NCI-H345 (cell line): ENCODE measurements around the gene NPAS1.

Experiments
- DNase-seq: peaks from one replicate; lab custom pipeline; 2025; lab: John Stamatoyannopoulos, UW

The NPAS1 gene, protein sequence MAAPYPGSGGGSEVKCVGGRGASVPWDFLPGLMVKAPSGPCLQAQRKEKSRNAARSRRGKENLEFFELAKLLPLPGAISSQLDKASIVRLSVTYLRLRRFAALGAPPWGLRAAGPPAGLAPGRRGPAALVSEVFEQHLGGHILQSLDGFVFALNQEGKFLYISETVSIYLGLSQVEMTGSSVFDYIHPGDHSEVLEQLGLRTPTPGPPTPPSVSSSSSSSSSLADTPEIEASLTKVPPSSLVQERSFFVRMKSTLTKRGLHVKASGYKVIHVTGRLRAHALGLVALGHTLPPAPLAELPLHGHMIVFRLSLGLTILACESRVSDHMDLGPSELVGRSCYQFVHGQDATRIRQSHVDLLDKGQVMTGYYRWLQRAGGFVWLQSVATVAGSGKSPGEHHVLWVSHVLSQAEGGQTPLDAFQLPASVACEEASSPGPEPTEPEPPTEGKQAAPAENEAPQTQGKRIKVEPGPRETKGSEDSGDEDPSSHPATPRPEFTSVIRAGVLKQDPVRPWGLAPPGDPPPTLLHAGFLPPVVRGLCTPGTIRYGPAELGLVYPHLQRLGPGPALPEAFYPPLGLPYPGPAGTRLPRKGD

DNA sequence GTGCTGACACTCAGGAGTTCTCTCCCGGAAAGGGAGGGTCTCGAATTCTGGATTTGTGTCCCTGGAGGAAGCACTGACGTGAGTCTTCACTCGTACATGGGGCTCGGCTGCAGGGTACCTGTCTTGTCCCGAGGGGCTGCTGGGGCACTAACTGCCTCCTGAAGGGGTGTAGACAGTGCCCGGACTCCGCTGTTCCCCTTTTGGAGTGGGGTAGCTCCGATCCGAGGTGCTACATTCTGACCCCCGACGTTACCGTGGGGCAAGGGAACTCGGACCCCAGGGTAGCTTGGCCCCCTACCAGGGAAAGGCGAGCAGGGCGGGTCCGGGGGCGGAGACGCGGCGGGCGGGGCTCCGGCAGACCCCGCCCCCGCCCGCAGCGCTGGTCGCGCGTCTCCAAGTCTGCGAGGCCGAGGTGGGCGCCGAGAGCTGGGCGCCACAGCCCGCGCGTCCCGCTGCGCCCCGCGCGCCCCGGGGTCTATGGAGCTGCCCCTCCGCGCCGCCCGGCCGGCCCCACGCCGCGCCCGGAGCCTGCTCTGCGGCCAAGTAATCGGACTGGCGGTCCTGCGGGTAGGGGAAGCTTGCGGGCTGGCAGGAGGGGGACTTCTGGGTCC is at the start of gene NPAS1:
NPAS1 (plus strand) TSS at position 407 of the 611 bp plus-strand sequence. CDS start 1,211 bp downstream, outside the sequence.
- DNase-seq: no peak

DNA sequence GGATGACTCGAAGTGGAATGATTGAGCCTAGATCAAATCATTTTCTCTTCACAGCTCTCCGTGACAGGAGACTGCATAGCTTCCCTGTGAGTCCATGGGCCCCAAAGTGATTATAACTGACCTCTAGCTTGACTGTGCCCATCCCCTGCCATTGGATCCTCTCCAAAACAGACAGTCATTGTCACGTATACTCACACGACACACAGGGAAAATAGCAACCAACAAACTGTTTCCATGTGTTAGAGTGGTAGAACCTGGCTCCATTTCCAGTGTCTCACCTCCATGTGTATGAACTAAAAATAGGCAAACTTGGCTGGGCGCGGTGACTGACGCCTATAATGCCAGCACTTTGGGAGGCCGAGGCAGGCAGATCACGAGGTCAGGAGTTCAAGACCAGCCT is 48.8 kb upstream of the NPAS1 start:
- DNase-seq: no peak

DNA sequence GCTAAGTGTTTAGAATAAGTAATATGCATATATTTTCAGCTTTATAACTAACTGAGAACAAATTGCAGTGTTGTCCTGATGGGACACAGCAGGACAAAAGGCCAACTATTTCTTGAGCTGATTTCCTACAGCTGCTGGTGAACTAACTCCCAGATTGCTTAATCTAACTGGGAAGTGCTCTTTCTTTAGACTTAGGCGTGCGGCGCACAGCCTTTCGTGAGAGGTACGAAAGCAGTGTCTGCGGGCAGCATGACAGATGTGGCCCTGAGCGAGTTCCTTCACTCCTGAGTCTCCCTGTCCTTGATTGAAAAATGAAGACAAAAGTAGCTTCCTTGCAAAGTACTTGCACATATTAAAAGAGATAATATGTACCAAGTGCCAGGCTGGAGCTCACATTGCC is 47.3 kb upstream of the NPAS1 start:
- no peak for DNase-seq

DNA sequence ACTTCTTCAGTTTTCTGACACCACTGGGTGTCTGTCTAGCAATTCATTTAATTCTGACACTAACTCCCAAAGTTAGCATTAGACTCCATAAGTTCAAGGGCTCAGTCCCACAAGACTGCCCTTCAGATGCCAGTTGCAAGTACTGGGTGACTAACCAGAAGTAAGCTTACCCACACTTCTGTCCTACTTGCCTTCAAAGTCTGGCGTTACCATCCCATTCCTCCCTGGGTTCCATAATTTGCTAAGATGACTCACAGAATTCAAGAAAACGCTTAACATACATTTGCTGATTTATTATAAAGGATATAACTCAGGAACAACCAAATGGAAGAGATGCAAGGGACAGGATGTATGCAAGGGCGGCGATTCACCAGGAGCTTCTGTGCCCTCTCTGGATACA is 45.5 kb upstream of the NPAS1 start:
- DNase-seq: no peak

DNA sequence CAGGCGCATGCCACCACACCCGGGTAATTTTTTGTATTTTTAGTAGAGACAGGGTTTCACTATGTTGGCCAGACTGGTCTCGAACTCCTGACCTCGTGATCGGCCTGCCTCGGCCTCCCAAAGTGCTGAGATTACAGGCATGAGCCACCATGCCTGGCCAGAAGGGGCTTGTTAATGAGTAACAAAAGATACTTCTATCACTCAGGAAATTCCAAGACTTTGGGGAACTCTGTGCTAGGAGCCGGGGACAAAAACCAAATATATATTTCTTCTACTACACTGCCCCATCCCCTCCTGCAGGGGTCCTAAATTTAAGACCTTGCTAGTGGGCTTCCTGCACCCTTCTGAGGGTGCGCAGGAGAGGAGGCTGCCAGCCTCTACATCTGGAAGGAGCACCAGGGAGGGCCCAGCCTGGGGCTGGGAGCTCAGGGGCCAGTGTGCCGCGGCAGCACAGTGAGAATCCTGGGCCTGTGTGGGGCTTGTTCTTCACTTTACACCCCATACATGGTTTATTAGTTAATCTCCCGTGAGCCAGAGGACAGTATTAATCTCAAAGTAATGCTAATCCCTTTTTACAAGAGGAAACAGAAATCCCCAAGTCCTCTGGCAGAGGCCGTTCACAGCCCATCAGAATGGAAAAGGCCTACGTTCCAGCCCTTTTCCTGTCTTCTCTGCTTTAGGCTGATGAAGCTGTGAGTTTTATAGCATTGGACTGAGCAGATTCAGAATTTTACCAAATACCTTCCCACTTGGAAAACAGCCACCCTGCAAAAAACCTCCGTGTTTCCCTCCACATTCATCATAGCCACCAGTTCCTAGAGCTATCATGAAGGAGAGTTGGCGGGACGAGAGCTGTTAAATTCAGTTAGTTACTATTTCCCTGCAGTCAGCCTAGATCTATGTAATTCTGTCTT is 44.4 kb upstream of the NPAS1 start:
- no peak for DNase-seq

DNA sequence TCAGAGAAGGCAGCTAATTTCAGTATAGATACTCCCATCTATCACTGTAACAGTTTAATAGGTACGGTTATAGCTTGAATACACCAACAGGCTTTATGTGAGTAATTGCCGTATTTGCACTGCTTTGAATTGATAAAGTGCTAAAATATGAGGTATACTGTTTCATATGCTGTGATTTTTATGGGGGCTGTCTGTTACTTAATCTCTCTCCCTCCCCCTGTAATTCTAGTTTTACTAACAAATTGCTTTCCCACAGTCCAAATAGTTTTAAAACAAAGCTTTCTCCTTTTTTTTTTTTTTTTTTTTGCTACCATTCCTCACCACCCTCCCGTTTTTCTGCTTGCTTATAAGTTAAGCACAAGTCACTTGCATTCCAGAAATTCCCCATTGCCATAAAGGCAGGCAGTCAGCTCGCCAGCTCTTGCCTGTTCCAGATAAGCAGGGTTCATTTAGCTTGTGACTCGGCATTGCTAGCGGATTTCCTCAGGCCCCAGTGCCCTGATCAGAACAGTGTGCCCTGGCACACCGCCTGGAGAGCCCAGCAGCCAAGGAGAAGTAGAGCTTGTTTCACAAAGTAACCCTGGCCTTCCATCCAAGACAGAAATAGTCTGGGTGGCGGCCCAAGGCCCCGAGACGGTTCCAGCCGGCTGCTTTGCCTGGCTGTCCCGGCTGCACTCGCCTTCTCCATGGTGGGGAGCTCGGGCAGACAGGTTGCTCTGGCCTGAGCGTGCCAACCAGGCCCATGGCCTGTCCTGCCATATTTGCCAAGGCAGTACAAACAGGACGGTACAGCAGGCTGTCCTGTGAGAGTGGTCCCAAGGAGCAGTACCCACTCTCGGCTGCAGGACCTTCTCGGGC is 43.5 kb upstream of the NPAS1 start:
- no peak for DNase-seq

DNA sequence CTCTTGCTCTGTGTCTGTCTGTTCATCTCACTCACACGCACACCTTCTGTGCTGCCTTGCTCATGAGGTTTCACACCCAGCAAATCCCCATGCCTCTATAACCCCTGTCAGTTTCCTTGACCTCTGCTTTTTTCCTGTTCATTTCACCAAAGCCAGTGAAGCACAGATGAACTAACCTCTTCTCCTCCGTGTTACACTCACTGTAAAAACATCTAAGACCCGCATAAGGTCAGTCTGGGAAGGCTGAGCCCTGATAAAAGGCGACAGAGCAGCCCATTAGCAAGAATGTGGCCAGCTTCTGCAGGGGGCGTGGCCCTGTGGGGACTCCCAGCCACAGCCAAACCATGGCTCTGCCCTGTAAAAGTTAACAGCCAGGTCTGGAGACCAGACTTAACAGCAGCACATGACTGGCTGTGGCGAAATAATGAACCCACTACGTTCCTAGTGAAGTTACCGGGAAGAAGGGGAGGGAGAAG is 42.8 kb upstream of the NPAS1 start:
- DNase-seq: no peak

DNA sequence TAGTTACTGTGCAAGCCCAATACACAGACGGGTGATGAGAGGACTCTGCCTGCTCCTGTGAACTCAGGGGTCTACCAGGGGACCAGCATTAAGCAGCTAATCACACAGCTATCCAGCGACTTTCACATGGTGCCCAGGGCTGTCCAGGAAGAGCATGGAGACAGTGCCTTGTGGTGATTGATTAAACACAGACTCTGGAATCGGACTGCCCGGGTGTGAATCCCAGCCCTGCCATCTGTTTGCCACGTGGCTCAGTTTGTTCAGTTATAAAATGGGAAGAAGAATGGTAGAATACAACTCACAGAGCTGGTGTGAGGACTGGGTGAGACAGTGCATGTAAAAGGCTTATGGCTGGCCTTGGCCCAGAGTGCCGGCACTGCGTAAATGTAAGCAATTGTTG is 42.1 kb upstream of the NPAS1 start:
- DNase-seq: no peak

DNA sequence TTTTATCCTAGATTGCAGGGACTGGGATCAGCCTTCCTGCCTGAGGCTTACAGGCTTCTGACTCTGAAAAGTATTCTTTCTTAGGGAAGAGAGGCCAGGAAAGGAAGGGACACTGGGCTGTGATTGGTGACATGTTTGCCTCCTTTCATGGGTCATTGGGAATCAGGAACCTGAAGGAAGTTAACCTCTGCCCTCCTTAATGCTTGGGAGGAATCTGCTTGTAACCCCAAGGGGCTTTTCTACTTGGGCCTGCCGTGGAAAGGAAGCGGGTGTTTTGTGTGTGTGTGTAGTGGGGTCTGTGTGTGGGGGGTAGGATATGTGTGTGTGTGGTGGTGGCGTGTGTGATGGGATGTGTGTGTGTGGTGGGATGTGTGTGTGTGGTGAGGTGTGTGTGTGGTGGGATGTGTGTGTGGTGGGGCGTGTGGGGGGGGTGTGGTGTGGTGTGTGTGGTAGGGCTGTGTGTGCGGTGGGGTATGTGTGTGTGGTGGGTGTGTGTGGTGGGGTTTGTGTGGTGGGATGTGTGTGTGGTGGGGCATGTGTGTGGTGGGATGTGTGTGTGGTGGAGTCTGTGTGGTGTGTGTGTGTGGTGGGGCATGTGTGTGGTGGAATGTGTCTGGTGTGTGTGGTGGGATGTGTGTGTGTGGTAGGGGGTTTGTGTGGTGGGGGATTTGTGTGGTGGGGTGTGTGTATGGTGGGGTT is 41.3 kb upstream of the NPAS1 start:
- DNase-seq: no peak

DNA sequence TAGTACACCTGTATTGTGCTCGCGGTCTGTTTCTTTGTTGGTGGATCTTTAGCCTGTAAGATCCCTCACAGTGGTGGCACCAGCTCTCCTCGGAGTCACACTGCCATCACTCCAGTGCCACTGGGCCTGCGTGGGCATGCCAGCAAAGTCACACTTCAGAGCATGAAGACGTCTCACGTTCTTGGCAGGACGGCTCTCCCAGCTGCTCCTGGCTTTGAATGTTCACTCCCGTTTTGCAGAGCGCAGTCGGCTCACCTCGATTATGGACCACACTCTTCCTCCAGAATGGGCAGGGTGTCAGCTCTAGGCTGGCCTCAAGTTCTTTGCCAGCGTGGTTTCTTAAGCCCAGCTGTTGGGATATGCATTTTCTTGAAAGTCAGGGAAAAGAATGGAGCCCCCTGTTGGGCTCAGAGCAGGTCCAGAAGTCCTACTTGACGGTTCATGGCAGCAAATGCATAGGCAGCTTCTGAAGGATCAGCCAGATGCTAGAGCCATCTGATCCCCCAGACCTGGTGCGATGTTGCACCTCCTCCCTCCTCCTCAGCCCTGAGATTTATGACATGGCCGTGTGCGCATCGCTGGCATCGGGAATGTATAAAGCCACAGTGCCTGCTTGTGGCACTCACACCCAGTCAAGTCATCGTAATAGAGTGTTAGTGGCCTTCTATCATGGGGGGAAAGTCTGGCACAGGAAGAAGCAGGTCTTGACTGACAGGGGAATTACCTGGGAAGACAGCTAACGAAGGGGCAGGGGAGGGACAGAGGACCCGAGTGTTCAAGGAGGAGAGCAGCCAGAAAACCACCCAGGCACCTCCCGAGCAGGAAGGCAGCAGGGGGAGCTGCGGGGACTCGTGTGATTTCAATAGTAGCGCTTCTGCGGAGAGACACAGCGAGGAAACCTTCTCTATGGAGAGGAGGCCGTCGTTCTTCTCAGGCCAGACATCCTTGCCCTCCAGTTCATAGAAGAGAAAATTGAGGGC is 40.2 kb upstream of the NPAS1 start:
- no peak for DNase-seq

DNA sequence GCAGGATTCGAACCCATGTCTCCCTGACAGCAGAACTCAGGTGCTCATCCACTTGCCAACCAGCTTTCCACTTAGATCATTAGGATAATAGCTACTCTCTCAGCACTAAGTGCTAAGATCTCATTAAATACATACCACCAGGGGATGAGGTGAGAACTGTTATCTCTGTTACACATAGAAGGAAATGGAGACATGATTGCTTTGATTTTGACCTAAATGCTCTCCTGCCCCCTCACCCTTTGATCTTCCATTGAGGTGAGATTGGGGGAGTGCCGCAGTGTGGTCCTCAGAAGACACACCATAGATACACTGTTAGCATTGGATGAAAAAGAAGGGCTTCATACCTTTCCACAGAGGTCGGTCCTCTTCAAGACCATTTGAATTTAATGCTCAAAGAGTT is 38.9 kb upstream of the NPAS1 start:
- DNase-seq: no peak

DNA sequence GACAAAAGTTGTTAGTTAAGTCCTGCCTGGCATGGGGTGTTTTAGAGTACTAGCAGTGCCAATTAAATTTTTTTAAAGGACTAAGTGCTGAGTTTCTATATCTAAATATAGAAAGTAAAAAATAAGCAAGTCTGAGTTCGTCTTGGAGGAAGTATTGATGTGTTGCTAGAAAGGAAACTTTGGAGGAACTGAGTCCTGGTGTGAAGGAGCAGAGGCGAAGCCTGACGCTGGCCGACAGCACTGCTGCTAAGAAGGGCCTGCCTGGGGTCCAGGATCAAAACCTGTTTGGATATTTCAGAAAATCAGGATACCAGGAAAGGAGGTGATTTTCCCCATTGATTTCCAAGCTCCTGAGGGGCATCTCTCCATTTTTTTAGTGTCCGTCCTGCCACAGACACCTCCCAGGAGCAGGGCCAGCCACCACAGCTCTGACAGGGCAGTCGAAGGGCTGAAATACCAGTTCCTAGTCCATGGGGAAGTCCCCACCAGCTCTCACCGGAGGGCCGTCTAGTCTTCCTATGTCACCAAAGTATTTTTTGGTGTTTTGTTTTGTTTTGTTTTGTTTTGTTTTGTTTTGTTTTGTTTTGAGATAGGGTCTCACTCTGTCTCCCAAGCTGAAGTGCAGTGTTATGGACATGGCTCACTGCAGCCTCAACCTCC is 38.2 kb upstream of the NPAS1 start:
- DNase-seq: no peak

DNA sequence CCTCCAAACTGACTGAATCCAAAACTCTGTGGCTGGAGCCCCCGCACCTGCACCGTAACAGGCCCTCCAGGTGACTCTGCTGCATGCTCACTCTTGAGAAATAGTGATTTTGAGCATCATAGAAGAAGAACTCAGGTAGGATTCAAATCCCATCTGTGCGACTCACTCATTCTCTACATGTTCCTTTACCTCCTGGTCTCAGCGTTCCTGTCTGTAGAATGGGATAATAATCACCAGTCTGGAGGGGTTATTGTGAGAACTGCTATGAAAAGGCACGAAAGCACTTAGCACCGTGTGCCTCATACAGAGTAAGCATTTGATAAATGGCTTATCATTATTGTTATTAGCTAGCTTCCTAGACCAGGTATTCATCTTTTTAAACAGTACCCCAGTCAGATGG is 36.5 kb upstream of the NPAS1 start:
- DNase-seq: no peak

DNA sequence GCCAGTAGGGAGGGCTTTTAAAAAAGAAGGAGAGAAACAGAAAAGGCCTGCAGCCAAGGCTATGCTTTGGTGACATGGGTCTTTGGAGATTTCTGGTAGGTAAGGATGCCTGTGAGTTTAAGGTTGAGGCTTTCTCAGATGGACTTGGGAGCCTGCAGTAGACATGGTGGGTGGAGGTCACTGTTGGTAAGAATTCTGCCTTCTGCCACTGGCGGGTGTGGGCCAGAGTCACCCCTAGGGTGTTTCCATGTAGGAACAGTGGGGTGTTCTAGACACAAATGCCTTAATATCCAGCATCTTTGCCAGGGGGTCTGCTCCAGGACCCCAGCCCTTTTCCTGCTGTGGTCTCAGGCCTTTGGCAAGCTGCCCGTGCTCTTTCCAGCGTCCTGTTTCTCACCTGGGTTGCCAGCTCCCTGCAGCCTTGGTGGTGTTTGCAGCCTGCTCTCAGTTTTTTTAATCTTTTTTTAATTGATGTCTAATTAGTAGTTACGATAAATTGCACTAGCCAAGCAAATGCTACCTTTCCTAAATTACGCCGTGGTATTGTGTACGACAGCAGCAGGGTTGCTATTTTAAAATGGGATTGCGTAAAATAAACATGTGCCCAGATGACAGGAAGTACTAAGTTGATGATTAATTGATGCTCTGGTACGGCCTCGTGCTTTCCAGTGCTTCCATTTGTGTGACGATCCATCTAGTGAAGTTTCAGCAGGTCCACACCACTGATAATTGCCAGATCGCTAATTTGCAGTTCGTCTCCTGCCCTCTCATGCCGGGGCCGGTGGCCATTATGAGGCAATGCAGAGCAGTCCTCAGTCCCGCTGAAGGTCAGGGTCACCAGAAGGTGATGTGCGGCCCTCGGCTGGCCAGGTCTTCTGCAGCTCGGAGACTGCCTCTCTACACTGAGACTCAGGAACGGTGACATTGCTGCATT is 35.3 kb upstream of the NPAS1 start:
- peak; percentile 10 for DNase-seq

DNA sequence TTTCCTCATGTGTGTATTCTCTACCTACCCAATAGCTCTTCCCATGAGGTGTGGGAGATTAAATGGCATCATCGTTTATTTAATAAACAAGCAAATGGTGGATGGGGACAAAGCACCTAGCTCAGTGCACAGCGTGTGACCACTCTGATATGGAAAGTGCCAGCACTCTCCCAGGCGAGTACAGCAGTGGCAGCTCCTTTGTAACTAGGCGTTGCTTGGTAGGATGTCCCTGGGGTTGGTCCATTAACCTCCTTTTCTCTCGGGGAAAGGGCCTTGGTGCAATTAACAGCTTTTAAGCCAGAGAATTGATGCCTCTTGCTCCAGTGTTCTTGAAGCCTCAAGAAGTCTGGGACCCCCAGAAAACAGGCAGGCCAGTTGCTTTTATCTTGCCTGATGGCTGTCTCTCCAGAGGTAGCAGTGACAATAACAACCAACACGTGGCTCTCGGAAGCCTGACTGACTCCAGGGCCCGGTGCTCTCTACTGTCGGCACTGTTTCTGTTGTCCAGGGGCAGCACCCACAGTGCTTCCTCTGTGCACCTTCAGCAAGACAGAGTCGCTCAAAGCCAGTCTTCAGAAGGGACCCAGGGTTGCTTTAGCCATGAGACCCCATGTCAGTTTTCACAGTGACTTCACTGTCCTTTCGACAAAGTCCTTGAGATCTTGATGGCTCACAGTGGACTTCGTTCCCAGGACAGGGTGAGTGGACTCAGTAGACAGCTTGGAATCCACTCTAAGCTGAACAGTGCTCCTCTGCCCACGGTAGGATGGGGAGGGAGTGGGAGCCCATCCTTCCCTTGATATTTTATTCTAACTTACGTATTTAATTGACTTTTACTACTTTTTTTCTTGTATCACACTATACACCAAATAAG is 33.9 kb upstream of the NPAS1 start:
- peak; percentile 42 for DNase-seq

DNA sequence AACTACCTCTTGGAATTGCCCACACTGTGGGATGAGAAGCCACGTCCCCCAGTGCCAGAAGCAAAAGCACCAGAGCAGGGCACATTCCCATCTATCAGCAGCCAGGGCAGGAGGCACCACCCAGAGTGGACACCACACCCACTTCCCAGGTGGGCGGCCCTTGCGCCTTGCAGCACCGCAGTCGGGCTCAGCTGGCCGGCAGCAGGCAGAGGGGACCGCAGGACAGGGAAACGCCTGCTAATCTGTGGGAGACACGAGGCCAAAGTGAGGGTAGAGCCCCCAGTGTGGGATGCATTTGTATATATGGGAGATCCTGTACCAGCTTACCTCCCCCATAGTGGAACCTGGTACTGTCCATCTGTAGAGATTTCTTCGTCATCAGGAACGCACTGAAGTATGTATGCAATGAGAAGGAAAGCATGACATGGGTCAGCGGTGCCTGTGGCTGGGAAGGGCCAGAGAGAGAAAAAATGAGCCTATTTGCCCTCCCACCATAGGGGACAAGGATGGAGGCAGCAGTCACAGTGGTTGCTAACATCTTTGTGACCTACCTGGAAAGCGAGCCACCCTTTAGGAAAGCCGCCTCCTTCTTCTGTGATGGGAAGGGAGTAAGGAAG is 30.9 kb upstream of the NPAS1 start:
- no peak for DNase-seq
